DOHH2 (cell line): ENCODE results near the gene OBSCN.

Experiments used
- H3F3A ChIP-seq: fragments of 200-600 bp; sonication (generic), shearing (Covaris generic); 2 replicates; pipeline ENCODE4 v1.6.0; 2016; ENCODE audit warnings: antibody characterized with exemption, mild to moderate bottlenecking; ENCODE audit not compliant: control insufficient read depth, insufficient read depth
- H3K27ac ChIP-seq: fragments of 200-600 bp; sonication (generic); 2 replicates; pipeline ENCODE4 v1.5.1; 2014; ENCODE audit warnings: low read depth, mild to moderate bottlenecking, low read length, moderate library complexity
- H3K27me3 ChIP-seq: fragments of 200-600 bp; sonication (generic); 2 replicates; pipeline ENCODE4 v1.6.1; 2014; ENCODE audit warnings: mild to moderate bottlenecking, low read length, mixed read lengths; ENCODE audit not compliant: control insufficient read depth
- H3K36me3 ChIP-seq: fragments of 200-600 bp; sonication (generic); 2 replicates; pipeline ENCODE4 v1.6.1; 2014; ENCODE audit warnings: mild to moderate bottlenecking, low read length, moderate library complexity, mixed read lengths; ENCODE audit not compliant: control insufficient read depth
- H3K4me1 ChIP-seq: fragments of 200-600 bp; sonication (generic); 2 replicates; pipeline ENCODE4 v1.6.1; 2014; ENCODE audit warnings: mild to moderate bottlenecking, low read length, mixed read lengths; ENCODE audit not compliant: control insufficient read depth
- H3K4me2 ChIP-seq: fragments of 200-600 bp; sonication (generic); 2 replicates; pipeline ENCODE4 v1.6.0; 2014; ENCODE audit warnings: mild to moderate bottlenecking, low read length, moderate library complexity
- H3K4me3 ChIP-seq: fragments of 200-600 bp; sonication (generic); 2 replicates; pipeline ENCODE4 v1.5.1; 2014; ENCODE audit warnings: mild to moderate bottlenecking, low read length, mixed read lengths
- H3K79me2 ChIP-seq: fragments of 200-600 bp; sonication (generic); 2 replicates; pipeline ENCODE4 v1.6.1; 2014; ENCODE audit warnings: mild to moderate bottlenecking, low read length, mixed read lengths; ENCODE audit not compliant: control insufficient read depth
- H3K9me2 ChIP-seq: fragments of 200-600 bp; sonication (generic); replicated peaks from 2 replicates; pipeline ENCODE4 v1.6.1; 2014; ENCODE audit warnings: mild to moderate bottlenecking, low read length, mixed read lengths; ENCODE audit not compliant: control insufficient read depth
- H3K9me3 ChIP-seq: fragments of 200-600 bp; sonication (generic); 2 replicates; pipeline ENCODE4 v1.6.1; 2014; ENCODE audit warnings: antibody characterized with exemption, low read length, mixed read lengths; ENCODE audit not compliant: control insufficient read depth, insufficient read depth
- H4K20me1 ChIP-seq: fragments of 200-600 bp; sonication (generic); 2 replicates; pipeline ENCODE4 v1.6.0; 2014; ENCODE audit warnings: low read depth, mild to moderate bottlenecking, antibody characterized with exemption, low read length, moderate library complexity; ENCODE audit not compliant: control insufficient read depth, insufficient read depth
- CTCF ChIP-seq: fragments of 200-600 bp; sonication (generic); IDR thresholded peaks from one replicate; pipeline ENCODE4 v1.5.1; 2014; ENCODE audit warnings: antibody characterized with exemption, mild to moderate bottlenecking, low read depth, low read length; ENCODE audit not compliant: poor library complexity, severe bottlenecking
- EZH2phosphoT487 ChIP-seq: fragments of 200-600 bp; sonication (generic); IDR thresholded peaks from 2 replicates; pipeline ENCODE4 v1.6.1; 2017; ENCODE audit warnings: borderline replicate concordance, mild to moderate bottlenecking, antibody characterized with exemption, low read length, moderate library complexity, mixed read lengths

The OBSCN gene

DNA sequence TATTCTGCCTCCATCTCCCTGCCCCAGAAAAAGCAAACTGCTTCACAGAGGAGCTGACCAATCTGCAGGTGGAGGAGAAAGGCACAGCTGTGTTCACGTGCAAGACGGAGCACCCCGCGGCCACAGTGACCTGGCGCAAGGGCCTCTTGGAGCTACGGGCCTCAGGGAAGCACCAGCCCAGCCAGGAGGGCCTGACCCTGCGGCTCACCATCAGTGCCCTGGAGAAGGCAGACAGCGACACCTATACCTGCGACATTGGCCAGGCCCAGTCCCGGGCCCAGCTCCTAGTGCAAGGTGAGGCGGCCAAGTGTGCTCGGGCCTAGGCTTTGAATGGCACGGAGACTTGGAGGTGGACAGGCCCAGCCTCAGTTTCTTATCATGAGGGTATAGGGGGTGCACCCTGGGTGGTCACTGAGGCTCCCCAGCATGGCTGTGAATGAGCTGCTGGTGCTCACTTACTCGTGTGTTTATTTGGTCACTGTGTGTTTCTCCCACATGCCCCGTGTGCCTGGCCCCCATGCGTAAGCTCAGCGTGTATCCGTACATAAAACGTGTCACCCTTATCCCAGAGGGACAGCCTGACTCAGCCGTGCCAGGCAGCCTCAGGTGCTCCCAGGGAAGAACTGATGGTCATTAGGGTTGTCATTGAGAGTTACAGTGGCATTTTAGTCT, 75.8 kb downstream of the OBSCN start:
- no peaks in the 10 kb centered on the region for H3K79me2 ChIP-seq
- H3K27me3 ChIP-seq = no peaks in the 10 kb centered on the region
- no peaks in the 10 kb centered on the region for H3K9me2 ChIP-seq
- no peak overlapping the region for H3K27ac ChIP-seq
- H3K4me3 ChIP-seq = no peak overlapping the region
- no peaks in the 10 kb centered on the region for H3K4me1 ChIP-seq
- no peaks in the 10 kb centered on the region for H3K9me3 ChIP-seq
- H3F3A ChIP-seq = no peaks in the 10 kb centered on the region
- H3K4me2 ChIP-seq = no peak overlapping the region
- H3K36me3 ChIP-seq = no peaks in the 10 kb centered on the region
- TF ChIP-seq EZH2phosphoT487 = no peak
- TF ChIP-seq CTCF = no peak
- H4K20me1 ChIP-seq = no peaks in the 10 kb centered on the region

DNA sequence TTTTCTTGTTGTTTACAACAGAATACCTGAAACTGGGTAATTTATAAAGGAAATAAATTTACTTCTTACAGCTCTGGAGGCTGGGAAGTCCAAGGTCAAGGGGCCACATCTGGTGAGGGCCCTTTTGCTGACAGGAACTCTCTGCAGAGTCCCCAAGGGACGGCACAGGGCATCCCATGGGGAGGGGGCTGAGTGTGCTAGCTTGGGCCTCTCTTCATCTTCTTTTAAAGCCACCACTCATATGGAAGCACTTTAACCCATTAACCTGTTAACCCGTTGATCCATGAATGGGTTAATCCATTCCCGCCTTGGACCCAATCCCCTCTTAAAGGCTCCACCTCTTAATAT, 76.3 kb downstream of the OBSCN start:
- H3K4me2 ChIP-seq = no peak overlapping the region
- no peaks in the 10 kb centered on the region for H3K27me3 ChIP-seq
- H3K4me3 ChIP-seq = no peak overlapping the region
- H3K9me2 ChIP-seq = no peaks in the 10 kb centered on the region
- H3K36me3 ChIP-seq = no peaks in the 10 kb centered on the region
- no peaks in the 10 kb centered on the region for H3K4me1 ChIP-seq
- no peak for TF ChIP-seq EZH2phosphoT487
- TF ChIP-seq CTCF = no peak
- no peaks in the 10 kb centered on the region for H4K20me1 ChIP-seq
- no peaks in the 10 kb centered on the region for H3K9me3 ChIP-seq
- no peak overlapping the region for H3K27ac ChIP-seq
- H3K79me2 ChIP-seq = no peaks in the 10 kb centered on the region
- no peaks in the 10 kb centered on the region for H3F3A ChIP-seq

GRCh38 chr1:228284521-228284920, 76.7 kb downstream of the OBSCN start:
- Histone ChIP-seq H3K36me3 (no peaks in the 10 kb centered on the region), H3K4me3 (no peak overlapping the region), H3K4me1 (no peaks in the 10 kb centered on the region), H3K79me2 (no peaks in the 10 kb centered on the region), H4K20me1 (no peaks in the 10 kb centered on the region), H3K27ac (no peak overlapping the region), H3K9me3 (no peaks in the 10 kb centered on the region), H3K4me2 (no peak overlapping the region), H3F3A (no peaks in the 10 kb centered on the region), H3K9me2 (no peaks in the 10 kb centered on the region), H3K27me3 (no peaks in the 10 kb centered on the region)
- TF ChIP-seq CTCF = no peak
- no peak for TF ChIP-seq EZH2phosphoT487
